GM18951 (cell line): ENCODE measurements around the gene TMEM254.
"Not testable (repeated sequence)": the region's sequence is repeated elsewhere in the genome, so short reads cannot be mapped to it uniquely, and the experiment has no call there.

Experiments used
- POLR2A ChIP-seq: IDR thresholded peaks from 4 replicates; pipeline ENCODE4 v1.6.1; 2011; ENCODE audit warnings: mild to moderate bottlenecking; ENCODE audit not compliant: insufficient read length, insufficient read depth; ENCODE audit errors: extremely low read depth
- in situ Hi-C: fragments of 300-500 bp; cut with MboI; formaldehyde crosslinking; loops from one replicate; pipeline ENCODE4 v1.12.0; 2022; ENCODE audit warnings: low sequenced_read_pairs, mixed read lengths, inconsistent platforms; ENCODE audit not compliant: unreplicated experiment

Gene TMEM254

DNA sequence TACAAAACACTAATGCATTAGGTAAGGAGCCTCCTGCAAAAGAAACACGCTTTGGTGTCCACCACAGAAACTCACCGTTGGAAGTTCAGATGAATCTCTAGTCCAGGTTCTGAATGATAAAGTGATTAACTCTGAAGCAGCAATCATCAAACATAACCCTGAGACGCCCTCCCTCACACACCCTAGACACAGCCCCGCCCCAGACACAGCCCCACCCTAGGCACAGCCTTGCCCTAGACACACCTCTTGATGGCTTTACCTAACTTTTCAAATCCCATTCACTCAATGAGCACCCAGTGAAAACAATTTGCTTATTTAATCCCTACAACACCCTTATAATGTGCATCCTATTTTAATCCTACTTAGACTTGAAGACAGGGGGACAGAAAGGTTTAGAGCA, 21.3 kb upstream of the TMEM254 start:
- TF ChIP-seq POLR2A = no peak
- in situ Hi-C loops = no loop called here

DNA sequence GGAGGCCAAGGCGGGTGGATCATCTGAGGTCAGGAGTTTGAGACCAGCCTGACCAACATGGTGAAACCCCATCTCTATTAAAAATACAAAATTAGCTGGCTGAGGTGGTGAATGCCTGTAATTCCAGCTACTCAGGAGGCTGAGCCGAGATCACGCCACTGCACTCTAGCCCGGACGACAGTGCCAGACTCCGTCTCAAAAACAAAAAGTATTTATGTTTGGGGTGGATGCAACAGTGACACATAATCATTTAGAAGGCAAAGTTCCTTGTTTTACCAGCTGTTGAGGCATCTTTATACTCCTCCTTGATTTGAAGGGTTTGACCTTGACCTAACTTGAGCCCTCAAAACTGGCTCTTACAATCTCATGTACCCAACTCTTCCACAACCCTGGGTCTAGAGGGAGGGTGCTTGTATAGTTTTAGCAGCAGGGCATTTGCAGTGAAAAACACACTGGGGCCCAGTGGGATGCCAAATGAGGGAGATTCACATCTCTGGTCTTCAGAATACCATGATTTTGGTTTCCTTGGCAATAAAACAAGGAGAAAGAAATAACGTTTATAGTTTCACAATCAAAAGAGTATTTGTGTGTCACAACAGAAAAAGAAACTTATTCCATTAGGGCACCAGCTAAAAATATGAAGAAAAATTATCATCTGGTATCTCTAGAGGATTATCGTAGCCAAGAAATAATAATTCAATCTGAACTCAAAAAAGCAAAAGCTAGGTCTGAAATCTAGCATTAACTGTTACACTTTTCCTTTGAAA, 14.2 kb upstream of the TMEM254 start:
- in situ Hi-C loops = no loop called here
- TF ChIP-seq POLR2A = no peak

DNA sequence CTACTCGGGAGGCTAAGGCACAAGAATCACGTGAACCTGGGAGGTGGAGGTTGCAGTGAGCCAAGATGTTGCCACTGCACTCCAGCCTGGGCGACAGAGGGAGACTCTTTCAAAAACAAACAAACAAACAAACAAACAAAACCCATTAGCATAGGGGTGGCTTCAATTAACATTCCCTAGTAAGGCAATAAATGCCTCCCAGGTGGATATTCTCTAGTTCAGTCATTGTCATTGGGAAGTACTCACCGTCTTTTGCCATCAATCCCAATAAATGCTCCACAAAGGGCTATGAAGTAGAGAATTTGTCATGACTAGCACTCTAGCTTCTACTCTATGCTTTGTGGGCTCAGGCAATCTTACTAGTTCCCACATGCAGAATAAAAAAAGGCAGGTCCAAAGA, 11.7 kb upstream of the TMEM254 start:
- no peak for TF ChIP-seq POLR2A
- in situ Hi-C loops = no loop called here

DNA sequence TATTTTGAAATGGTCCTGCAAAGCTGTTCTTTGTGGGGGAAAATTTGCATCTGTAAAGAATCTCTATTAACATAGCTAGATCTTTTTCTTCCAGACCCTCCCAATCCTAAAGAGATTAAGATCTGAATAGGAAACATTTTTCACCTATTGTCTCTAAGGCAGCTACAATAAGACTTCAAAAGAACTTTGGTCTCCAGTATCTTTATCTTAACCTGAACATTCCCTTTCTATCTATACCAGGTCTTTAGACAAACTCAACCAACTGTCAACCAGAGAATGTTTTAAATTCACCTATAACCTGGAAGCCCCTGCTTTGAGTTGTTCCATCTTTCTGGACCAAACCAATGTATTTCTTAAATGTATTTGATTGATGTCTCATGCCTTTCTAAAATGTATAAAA, 10.6 kb upstream of the TMEM254 start:
- in situ Hi-C loops = not testable (repeated sequence)

DNA sequence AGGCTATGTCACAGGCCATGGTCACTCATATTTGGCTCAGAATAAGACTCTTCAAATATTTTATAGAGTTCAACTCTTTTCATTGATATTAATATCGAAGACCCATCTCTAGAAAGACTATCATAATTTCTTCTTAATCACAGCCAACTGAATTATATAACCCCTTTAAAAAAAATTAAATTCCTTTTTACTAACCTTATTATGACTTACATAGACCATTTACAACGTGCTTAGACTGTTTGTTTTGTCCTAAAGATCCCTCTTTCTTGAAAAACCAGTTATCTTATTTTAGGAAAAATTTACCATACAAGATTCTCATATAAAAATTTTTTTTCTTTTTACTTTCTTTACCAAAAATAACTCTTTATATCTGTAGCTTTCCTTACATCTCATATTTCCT, 10.2 kb upstream of the TMEM254 start:
- in situ Hi-C loops = no loop called here
- TF ChIP-seq POLR2A = no peak

DNA sequence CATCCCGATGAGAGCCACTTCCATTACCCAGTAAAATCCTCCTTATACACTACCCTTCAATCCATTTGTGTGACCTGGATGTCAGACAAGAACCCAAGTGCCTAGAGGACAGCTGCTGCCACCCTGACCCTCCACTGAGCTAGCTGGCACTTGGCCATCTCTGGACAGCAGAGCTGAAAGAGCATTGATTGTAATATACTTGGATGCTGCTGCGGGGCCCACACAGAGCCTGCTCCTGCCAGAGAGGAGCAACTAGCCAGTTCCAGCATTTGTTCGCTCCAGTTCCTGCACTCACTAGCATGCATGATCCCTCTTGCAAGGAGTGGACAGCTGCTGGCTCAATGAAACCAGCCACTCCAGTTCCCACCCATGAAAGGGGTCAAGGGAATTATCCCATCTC, 8.4 kb upstream of the TMEM254 start:
- TF ChIP-seq POLR2A = no peak

DNA sequence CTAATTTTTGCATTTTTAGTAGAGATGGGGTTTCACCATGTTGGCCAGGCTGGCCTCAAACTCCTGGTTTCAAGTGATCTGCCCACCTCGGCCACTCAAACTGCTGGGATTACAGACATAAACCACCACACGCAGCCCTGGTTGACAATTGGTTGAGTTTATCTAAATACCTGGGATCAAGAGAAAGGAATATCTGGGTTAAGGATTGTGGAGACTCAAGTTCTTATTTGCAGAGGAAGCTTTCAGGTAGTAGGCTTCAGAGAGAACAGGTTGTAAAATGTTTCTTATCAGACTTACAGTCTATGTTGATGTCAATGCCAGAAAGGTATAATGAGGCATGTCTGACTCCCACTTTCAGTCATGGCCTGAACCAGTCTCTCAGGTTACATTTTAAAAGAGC, 5.9 kb upstream of the TMEM254 start:
- no peak for TF ChIP-seq POLR2A
- in situ Hi-C loops = no loop called here

More for the DNA sequence above, 8.4 kb upstream of the TMEM254 start:
- in situ Hi-C loops = no loop called here

DNA sequence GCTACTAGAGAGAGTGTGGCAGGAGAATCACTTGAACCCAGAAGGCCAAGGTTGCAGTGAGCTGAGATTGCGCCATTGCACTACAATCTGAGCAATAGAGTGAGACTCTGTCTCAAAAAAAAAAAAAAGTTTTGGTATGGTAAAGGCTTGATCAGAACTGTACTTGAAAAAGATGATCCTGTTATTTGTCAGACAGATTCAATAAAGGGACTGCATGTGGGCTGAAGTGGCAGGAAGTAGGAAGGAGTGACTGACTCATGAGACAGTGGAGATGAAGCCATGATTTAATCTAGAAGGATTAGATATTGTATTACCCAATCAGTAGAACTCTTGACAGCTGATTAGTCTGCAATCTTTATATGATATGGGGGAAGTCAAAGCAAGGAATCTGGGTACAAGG, 2.7 kb upstream of the TMEM254 start:
- in situ Hi-C loops = no loop called here
- TF ChIP-seq POLR2A = no peak

DNA sequence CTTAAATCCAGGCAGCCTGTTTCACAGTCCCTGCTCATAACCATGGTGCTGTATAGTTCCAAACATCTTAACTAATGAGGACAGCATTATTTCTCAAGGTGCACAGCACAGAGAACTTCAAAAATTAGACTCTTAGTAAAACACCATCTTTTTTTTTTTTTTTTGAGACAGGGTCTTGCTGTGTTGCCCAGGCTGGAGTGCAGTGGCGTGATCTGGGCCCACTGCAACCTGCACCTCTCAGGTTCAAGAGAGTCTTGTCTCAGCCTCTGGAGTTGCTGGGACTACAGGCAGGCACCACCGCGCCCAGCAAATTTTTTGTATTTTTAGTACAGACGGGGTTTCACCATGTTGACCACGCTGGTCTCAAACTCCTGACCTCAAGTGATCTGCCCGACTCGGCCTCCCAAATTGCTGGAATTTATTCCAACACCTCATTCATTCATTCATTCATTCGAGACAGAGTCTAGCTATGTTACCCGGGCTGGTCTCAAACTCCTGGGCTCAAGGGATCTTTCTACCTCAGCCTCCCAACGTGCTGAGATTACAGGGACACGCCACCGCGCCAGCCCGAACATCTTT, 507 bp upstream of the TMEM254 start:
- in situ Hi-C loops = no loop called here
- TF ChIP-seq POLR2A = no peak

DNA sequence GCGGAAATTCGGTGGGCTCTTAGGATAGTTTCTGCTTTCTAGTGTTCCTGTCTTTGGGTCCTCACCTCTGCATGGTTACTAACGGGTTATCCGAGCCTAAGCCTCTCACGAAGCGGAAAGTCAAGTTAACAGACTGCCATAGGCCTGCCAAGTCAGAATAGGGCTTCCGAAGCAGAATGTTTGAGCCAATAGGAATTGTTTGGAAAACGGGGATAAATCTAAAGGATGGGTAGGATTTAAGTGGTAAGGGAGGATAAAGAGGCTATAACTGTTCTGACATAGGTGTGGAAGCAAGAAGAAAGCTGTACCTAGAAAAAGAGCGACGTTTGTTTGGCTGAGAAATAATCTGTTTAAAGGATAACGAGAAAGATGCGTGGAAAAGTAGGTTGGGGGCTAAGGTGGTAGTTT, 851 bp downstream of the TMEM254 start:
- in situ Hi-C loops = no loop called here
- TF ChIP-seq POLR2A = no peak

DNA sequence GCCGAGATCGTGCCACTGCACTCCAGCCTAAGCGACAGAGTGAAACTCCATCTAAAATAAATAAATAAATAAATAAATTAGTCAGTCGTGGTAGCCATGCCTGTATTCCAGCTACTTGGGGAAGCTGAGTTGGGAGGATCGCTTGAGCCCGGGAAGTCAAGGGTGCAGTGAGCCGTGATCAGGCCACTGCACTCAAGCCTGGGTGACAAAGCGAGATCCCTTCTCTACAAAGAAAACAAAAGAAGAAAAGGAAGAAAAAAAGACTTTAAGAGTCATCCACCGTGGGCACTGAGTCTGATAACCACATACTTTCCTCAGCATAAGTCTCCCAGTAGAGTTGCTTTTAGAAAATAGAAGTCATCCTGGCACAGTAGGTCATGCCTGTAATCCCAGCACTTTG, 2.6 kb downstream of the TMEM254 start:
- TF ChIP-seq POLR2A = no peak
- in situ Hi-C loops = no loop called here

DNA sequence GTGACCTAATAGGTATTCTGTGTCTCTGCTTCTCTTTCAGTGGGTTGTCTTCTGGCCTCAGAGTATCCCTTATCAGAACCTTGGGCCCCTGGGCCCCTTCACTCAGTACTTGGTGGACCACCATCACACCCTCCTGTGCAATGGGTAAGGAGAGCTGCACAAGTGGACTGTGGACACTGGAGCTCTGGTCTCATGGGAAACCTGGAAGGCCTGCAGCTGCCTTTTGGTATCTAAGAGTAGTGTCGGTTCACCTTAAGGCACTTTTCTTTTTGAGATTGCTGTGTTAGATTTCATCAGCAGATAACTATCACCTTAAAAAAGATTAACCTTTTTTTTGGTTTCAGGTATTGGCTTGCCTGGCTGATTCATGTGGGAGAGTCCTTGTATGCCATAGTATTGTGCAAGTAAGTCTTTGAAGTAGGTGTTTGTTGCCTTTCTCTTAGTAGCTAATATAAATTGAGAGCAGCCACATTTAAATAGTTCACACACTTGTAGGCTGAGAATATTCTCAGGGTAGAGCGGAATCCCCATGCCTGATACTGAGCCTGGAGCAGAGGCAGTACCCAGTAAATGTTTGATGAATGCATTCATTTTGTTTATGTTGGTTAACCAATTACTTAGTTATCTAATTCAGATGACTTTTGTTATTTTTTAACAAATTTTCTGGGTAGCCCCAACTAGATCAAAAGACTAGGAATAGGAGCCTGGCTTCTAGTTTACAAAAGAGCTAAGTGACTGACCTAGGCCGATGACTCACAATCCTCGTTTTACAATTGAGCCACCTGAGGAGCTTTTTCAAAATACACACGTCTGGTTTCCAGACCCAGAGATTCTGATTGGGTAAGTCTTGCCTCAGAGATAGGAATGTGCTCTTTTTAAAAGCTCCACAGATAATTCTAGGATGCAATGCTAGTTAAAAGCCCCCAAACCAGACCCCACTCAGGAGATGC, 3.6 kb downstream of the TMEM254 start:
- in situ Hi-C loops = no loop called here
- TF ChIP-seq POLR2A = no peak

DNA sequence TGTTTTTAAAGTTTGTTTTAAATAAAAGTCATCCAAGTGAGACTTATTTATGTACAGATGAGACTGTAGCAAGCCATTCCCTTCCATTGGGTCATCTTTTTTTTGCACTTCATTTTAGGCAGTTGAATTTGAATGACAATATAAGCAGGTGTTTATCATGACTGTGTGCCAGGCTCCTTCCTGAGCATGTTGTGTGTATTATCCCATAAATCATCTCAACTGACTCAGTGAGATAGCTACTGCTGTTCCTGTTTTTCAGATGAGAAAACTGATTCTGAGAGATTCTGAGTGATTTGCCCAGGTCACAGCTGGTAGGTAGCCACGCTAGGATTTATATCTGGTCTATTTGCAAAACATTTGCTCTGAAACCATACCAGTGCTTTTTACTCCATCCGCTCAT, 11.7 kb downstream of the TMEM254 start:
- no peak for TF ChIP-seq POLR2A
- in situ Hi-C loops = no loop called here

DNA sequence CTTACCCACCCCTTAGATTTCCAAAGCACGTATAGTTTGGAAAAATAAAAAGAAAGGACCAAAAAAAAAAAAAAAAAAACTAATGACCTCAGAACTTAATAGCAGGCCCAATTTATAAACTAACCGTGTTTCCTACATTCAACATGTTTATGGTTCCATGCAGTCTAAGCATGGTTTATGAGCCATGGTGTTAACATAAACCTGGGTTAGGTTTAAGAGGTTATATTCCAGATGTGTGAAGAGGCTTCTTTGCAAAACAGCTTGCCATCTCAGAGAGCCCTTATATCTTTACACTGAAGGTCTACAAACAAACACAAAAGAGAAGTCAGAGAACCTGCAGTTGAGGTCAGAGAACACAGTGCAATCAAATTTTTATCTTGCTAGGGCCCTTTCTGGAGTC, 15.8 kb downstream of the TMEM254 start:
- in situ Hi-C loops = no loop called here
- TF ChIP-seq POLR2A = no peak

DNA sequence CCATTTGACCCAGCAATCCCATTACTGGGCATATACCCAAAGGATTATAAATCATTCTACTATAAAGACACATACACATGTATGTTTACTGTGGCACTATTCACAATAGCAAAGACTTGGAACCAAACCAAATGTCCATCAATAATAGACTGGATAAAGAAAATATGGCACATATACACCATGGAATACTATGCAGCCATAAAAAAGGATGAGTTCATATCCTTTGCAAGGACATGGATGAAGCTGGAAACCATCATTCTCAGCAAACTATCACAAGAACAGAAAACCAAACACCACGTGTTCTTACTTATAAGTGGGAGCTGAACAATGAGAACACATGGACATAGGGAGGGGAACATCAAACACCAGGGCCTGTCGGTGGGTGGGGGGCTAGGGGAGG, 19.8 kb downstream of the TMEM254 start:
- in situ Hi-C loops = not testable (repeated sequence)

DNA sequence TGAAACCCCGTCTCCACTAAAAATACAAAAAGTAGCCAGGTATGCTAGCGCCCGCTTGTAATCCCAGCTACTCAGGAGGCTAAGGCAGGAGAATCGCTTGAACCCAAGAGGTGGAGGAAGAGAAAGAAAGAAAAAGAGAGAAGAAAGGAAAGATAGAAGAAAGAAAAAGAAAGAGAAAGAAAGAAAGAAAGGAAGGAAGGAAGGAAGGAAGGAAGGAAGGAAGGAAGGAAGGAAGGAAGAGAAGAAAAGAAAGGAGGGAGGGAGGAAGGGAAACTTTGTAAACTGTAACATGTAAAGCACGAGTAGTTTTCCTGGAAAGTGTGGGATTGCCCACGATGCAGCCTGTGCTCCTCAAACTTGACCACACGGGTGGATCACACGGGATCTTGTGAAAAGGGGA, 20.8 kb downstream of the TMEM254 start:
- in situ Hi-C loops = not testable (repeated sequence)
